Epithelial cell of proximal tubule (primary cell): ENCODE data around the gene SCCPDH. TPM values are rescaled to one million over a fixed set of nuclear protein-coding genes. Genes with fewer than 3 reads are reported as not detected.

Source experiments
- DNase-seq: peaks from one replicate; pipeline ENCODE4 v3.0.0-alpha.2; 2011; ENCODE audit warnings: low read depth
- H3K4me3 ChIP-seq: 2 replicates; pipeline ENCODE4 v1.5.1; 2011; ENCODE audit warnings: low read depth, mild to moderate bottlenecking, low read length
- total RNA-seq: library from RNA; depleted of rRNA; stranded (reverse); fragments of >200 nt; gene quantifications from 2 replicates; pipeline ENCODE4 v1.2.3, GENCODE V29; 2015
- TF ChIP-seq, protein P1 (sequence below): conservative IDR thresholded peaks from 2 replicates; pipeline ENCODE4 v1.5.1; 2012; ENCODE audit warnings: low read depth, mild to moderate bottlenecking, low read length

The SCCPDH gene
- total RNA-seq, 1 donor from 2014 or later = 40.8 TPM

DNA sequence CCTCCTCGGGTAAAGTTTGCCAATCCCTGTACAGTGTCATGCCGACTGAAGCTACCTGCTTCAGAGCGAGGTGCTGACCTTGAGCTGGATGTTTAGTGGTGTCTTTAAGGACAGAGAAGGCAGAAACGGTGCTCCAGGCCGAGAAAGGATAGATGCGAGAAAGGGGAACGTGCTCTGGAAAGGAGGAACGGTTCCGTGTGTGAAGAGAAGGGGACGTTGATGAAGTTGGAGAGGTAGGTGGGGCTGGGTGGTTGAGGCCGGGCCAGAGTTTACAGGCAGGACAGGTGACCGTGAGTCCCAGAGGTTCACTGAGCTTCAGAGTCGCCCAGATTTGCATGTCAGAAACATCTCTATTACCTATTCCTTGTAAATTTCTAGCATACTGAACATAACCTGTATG, 90.7 kb downstream of the SCCPDH start:
- TF ChIP-seq, protein P1, sequence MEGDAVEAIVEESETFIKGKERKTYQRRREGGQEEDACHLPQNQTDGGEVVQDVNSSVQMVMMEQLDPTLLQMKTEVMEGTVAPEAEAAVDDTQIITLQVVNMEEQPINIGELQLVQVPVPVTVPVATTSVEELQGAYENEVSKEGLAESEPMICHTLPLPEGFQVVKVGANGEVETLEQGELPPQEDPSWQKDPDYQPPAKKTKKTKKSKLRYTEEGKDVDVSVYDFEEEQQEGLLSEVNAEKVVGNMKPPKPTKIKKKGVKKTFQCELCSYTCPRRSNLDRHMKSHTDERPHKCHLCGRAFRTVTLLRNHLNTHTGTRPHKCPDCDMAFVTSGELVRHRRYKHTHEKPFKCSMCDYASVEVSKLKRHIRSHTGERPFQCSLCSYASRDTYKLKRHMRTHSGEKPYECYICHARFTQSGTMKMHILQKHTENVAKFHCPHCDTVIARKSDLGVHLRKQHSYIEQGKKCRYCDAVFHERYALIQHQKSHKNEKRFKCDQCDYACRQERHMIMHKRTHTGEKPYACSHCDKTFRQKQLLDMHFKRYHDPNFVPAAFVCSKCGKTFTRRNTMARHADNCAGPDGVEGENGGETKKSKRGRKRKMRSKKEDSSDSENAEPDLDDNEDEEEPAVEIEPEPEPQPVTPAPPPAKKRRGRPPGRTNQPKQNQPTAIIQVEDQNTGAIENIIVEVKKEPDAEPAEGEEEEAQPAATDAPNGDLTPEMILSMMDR = no peak
- no peak for DNase-seq
- no peak overlapping the region for H3K4me3 ChIP-seq

DNA sequence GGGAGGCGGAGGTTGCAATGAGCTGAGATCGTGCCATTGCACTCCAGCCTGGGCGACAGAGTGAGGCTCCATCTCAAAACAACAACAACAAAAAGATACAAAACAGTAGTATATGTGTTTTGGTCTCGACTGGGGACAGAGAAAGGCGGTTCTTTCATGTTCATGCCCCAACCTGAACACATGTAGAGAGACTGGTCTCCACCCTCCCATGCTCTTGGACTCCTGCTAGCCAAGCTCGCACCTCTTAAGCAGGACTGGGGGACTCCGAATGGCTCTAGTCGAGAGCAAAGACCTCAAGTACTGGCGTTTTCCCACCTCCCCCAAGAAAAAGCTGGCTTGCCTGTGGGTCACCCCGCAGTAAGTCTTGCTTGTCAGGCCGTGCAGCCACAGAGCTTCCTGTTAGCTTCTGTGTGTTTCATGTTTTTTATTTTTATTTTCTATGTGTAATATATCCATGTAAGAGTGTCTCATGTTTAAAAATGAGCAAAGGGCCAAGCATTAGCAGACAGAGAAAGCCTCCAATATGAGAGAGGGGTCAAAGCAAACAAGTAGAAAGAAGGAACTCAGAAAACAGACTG, 91.6 kb downstream of the SCCPDH start:
- TF ChIP-seq, protein P1 = no peak
- no peak for DNase-seq
- H3K4me3 ChIP-seq = no peak overlapping the region

Other genes starting within 250 kb of the SCCPDH start
- gene SMYD3, start 217.1 kb upstream of the SCCPDH start, total RNA-seq = 18.3 and 23.8 TPM in 2 replicates
- 15.5 and 16.6 TPM in 2 replicates for gene TFB2M, start 158.1 kb upstream of the SCCPDH start, total RNA-seq
- 8.3 and 9.2 TPM in 2 replicates for gene CNST, start 158.0 kb upstream of the SCCPDH start, total RNA-seq
- 20.0 and 21.3 TPM in 2 replicates for gene AHCTF1, start 207.5 kb downstream of the SCCPDH start, total RNA-seq